Esophagus squamous epithelium (tissue), 5 donors: ENCODE measurements around the gene ZBTB42. TPM values are rescaled to one million over a fixed set of nuclear protein-coding genes. Genes with fewer than 3 reads are reported as not detected.

ENCODE experiments used
- DNase-seq: peaks from one replicate; lab custom pipeline; 2025; lab: John Stamatoyannopoulos, UW
- H3K27ac ChIP-seq, 4 donors: fragments of 200-600 bp; sonication (generic); one replicate each; pipeline ENCODE4 v1.5.1; 2016 to 2019; ENCODE audit warnings: mild to moderate bottlenecking in 1 of 4
- H3K27me3 ChIP-seq, 4 donors: fragments of 200-600 bp; sonication (generic); 1 replicate in 3 of 4; 2 replicates in 1 of 4; pipeline versions ENCODE4 v1.5.1 to v1.6.0; 2017 to 2021; ENCODE audit warnings: antibody characterized with exemption in 1 of 4
- H3K36me3 ChIP-seq, 3 donors: fragments of 200-600 bp; sonication (generic); one replicate each; pipeline ENCODE4 v1.5.1; 2016 to 2019
- H3K4me1 ChIP-seq, 3 donors: fragments of 200-600 bp; sonication (generic); one replicate each; pipeline ENCODE4 v1.5.1; 2017 to 2019
- H3K4me3 ChIP-seq, 4 donors: fragments of 200-600 bp; sonication (generic); 1 replicate in 3 of 4; 2 replicates in 1 of 4; pipeline ENCODE4 v1.5.1; 2016 to 2019; ENCODE audit warnings: mild to moderate bottlenecking in 2 of 4, moderate library complexity in 1 of 4
- H3K9me3 ChIP-seq, 3 donors: fragments of 200-600 bp; sonication (generic); one replicate each; pipeline ENCODE4 v1.5.1; 2016 to 2019
- POLR2A ChIP-seq, 4 donors: fragments of 450-650 bp; IDR thresholded peaks; one replicate each; pipeline ENCODE4 v1.6.1; 2017; ENCODE audit warnings: antibody characterized with exemption in 4 of 4, mild to moderate bottlenecking in 4 of 4, moderate library complexity in 3 of 4
- WGBS, 2 donors: methylation state at CpG; one replicate each; pipeline ENCODE4 v1.1.5; 2018; 5-methylcytosine and 5-hydroxymethylcytosine counted together
- intact Hi-C: fragments of 100-400 bp; cut with DNase I; formaldehyde crosslinking; loops from one replicate; pipeline ENCODE4 v1.15.0; 2022
- total RNA-seq, 4 donors: library from RNA; depleted of rRNA; stranded (reverse); fragments of >200 nt; gene quantifications; one replicate each; pipeline ENCODE4 v1.1.0, GENCODE V29; 2016
- TF ChIP-seq, protein P1 (sequence below), 6 experiments: fragments of 450-650 bp in 4 of 6; fragments of 200-600 bp in 2 of 6; sonication (generic) in 2 of 6; IDR thresholded peaks; one replicate each; pipeline ENCODE4 v1.5.1; 2016 to 2019; ENCODE audit warnings: antibody characterized with exemption in 6 of 6, mild to moderate bottlenecking in 4 of 6, moderate library complexity in 4 of 6
- donor health status: DM: yes; HTN: yes; CAD: no.

ZBTB42 gene
- total RNA-seq, 4 donors from 2014 or later: 4.7 to 14.2 (median 8.4) TPM

DNA sequence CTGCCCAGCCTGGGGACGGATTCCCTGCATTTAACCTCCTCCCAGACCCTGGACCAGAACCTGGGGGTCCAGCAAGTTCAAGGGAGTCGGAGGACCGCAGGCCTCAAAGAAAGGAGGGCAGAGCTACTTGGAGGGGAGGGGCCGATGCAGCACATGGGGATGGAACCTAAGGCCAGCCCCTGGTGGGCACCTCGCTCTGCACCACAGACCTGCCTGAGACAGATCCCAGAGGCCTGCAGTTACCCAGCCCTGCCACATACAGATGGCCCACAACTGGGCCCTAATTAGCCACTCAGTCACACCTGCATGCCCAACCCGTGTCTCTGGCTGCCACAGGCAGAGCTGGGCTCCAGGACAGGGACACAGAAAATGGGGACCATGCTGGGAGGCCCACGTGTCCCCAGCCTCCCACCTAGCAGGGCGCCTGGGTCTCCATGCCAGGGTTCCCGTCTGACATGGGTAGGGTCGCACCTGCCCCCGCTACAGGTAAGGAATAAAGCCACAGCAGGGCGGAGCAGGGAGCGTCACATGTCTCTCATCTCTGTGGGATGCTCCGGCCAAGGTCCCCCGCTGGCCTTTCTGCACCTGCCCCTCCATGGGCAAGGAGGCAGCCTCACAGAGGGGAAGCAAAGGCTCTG lies 22.1 kb upstream of the ZBTB42 start:
- TF ChIP-seq, protein P1, sequence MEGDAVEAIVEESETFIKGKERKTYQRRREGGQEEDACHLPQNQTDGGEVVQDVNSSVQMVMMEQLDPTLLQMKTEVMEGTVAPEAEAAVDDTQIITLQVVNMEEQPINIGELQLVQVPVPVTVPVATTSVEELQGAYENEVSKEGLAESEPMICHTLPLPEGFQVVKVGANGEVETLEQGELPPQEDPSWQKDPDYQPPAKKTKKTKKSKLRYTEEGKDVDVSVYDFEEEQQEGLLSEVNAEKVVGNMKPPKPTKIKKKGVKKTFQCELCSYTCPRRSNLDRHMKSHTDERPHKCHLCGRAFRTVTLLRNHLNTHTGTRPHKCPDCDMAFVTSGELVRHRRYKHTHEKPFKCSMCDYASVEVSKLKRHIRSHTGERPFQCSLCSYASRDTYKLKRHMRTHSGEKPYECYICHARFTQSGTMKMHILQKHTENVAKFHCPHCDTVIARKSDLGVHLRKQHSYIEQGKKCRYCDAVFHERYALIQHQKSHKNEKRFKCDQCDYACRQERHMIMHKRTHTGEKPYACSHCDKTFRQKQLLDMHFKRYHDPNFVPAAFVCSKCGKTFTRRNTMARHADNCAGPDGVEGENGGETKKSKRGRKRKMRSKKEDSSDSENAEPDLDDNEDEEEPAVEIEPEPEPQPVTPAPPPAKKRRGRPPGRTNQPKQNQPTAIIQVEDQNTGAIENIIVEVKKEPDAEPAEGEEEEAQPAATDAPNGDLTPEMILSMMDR (IDR thresholded peaks at IDR 0.05): no peak
- no peak for TF ChIP-seq POLR2A (IDR thresholded peaks at IDR 0.05)
- intact Hi-C loops: no loop called here
- peaks cover 0 to 65% (median 0%) of the 10 kb centered on the region in 3 donors for H3K4me1 ChIP-seq
- no peaks in the 10 kb centered on the region for H3K9me3 ChIP-seq
- no peaks in the 10 kb centered on the region for H3K27me3 ChIP-seq
- H3K27ac ChIP-seq: no peak overlapping the region
- H3K36me3 ChIP-seq: peaks cover 5 to 88% (median 11%) of the 10 kb centered on the region in 3 donors
- H3K4me3 ChIP-seq: no peak overlapping the region
- 92 to 94% methylated on average over 6 to 11 of the region's 15 CpGs for WGBS, 2 donors
- DNase-seq: no peak

DNA sequence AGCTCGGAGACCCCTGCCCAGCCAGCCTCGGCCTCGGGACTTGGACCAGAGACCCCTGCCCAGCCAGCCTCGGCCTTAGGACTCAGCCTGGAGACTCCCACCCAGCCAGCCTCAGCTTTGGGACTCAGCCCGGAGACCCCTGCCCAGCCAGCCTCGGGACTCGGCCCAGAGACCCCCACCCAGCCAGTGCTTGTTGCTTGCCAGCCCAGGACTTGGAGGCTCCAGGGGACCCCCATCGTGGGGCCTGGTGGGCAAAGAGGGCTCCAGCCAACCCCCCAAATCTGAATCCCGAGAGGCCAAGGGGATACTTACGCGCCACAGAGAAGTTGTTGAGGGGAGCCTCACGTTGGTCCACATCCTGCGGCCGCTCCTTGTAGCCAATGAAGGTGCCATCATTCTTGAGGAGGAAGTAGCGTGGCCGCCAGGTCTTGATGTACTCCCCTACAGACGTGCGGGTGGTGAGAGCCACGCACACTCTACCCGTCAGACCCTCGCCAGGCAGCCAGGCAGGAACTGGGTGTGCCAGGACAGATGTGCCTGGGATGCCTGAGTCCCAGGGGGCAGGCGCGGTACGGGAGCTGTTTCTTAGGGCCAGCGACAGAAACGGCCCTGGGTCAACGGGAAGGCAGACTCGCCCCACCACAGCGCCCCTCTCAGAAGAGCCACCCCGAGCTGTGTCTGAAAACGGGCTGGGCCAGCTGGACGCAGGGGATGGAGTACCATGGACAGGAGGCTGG lies 21.0 kb upstream of the ZBTB42 start:
- H3K27me3 ChIP-seq: no peaks in the 10 kb centered on the region
- TF ChIP-seq POLR2A (IDR thresholded peaks at IDR 0.05): no peak
- TF ChIP-seq, protein P1 (IDR thresholded peaks at IDR 0.05): no peak
- WGBS, 2 donors: 100% methylated on average over 1 of the region's 32 CpGs

DNA sequence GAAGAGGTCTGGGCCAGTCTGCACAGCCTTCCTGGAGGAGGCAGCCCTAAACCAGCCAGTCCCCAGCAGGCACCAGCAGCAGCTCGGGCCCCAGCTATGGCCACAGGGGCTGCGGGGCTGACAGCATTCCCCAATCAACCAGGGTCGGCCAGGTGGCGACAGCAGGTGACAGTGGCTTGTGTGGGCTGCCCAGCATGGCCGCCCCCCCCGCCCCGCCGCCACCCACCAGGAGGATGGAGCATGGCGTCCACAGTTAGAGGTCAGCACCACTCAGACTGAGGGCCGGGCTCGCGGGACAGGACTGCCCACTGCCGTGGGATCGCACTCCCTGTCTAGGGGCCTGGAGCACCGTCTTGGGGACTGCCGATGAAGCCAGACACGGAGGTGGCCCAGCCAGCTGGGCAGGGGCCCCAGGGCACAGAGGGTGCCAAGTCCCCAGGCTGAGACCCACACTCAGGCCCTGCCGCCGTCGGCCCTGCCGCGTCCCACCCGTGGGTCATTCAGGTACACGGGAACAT lies 20.3 kb upstream of the ZBTB42 start:
- peaks cover 5 to 78% (median 16%) of the 10 kb centered on the region in 3 donors for H3K36me3 ChIP-seq
- H3K27me3 ChIP-seq: no peaks in the 10 kb centered on the region
- no peak for DNase-seq
- H3K27ac ChIP-seq: no peak overlapping the region
- 84% methylated on average over 12 of the region's 24 CpGs; no CpG with 5 or more reads in 1 of the 2 donors for WGBS, 2 donors
- no peaks in the 10 kb centered on the region for H3K9me3 ChIP-seq
- H3K4me3 ChIP-seq: no peak overlapping the region
- H3K4me1 ChIP-seq: peaks cover 7 to 65% (median 7%) of the 10 kb centered on the region in 3 donors
- TF ChIP-seq, protein P1 (IDR thresholded peaks at IDR 0.05): no peak
- TF ChIP-seq POLR2A (IDR thresholded peaks at IDR 0.05): no peak
- intact Hi-C loops: no loop called here

More for the DNA sequence above, 21.0 kb upstream of the ZBTB42 start:
- intact Hi-C loops: no loop called here
- Histone ChIP-seq H3K4me1 (peaks cover under 1 to 65% (median 5%) of the 10 kb centered on the region in 3 donors), H3K4me3 (no peak overlapping the region), H3K9me3 (no peaks in the 10 kb centered on the region), H3K27ac (no peak overlapping the region), H3K36me3 (peaks cover 5 to 78% (median 11%) of the 10 kb centered on the region in 3 donors)
- no peak for DNase-seq

DNA sequence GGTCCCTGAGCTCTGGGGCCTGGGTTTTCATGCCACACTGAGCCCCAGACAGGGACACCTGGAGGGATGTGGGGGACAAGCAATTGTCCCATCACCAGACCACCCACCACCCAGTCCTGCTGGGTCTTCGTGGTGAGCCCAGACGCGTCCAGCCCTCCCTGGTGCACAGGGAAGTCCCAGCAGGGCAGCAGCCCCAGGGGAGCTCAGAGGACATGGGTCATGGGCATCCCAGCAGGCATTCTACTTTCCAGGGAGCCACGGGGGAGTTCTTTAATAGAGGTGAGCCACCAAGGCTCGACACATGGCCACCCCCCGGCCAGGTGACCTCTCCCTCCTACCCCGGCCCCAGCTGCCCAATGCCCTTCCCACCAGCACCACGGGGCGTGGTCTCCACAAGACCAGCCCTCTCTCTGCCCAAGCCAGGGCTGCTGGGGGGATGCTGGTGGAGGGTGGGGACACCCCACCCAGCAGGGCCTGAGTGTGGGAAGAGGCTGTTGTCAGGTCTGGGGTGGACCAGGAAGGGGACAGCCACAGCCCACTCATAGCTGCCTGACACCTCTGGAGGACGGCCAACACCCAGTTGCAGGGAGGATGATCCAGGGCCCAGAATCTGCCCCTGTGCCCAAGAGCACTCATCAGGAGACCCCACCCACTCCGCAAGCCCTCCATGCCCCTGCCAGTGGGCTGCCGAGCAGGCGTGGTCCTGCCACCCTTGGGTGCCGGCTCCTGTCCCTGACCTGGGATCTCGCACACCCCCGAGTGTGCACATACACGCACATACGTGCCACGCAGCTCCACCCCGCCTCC lies 19.4 kb upstream of the ZBTB42 start:
- H3K27me3 ChIP-seq: no peaks in the 10 kb centered on the region
- no peaks in the 10 kb centered on the region for H3K9me3 ChIP-seq
- H3K4me1 ChIP-seq: peaks cover 8 to 72% (median 14%) of the 10 kb centered on the region in 3 donors
- WGBS, 2 donors: 90 to 100% methylated on average over 1 to 2 of the region's 20 CpGs
- TF ChIP-seq, protein P1 (IDR thresholded peaks at IDR 0.05): no peak
- no peak for TF ChIP-seq POLR2A (IDR thresholded peaks at IDR 0.05)
- peaks cover 2 to 76% (median 15%) of the 10 kb centered on the region in 3 donors for H3K36me3 ChIP-seq
- intact Hi-C loops: no loop called here
- no peak overlapping the region for H3K4me3 ChIP-seq
- DNase-seq: no peak
- peak overlapping the region in 3 of 4 donors; percentile 23 to 50 (median 26) for H3K27ac ChIP-seq
